Neuronal stem cell (in vitro differentiated cells): ENCODE data around the gene CACNB4.

Source experiments
- DNase-seq: peaks from one replicate; pipeline ENCODE4 v3.0.0-alpha.2; 2013; ENCODE audit warnings: low spot score
- H2AFZ ChIP-seq: one replicate; pipeline ENCODE4 v1.6.1; 2013; ENCODE audit warnings: mild to moderate bottlenecking, low read length, inconsistent platforms
- H2AK5ac ChIP-seq: 2 replicates; pipeline ENCODE4 v1.6.1; 2013; ENCODE audit warnings: low read depth, mild to moderate bottlenecking, inconsistent platforms, low read length, moderate library complexity, mixed read lengths
- H2BK120ac ChIP-seq: 2 replicates; pipeline ENCODE4 v1.6.1; 2013; ENCODE audit warnings: low read depth, mild to moderate bottlenecking, inconsistent platforms, low read length, moderate library complexity, mixed read lengths
- H2BK12ac ChIP-seq: one replicate; pipeline ENCODE4 v1.6.1; 2013; ENCODE audit warnings: low read length, inconsistent platforms
- H2BK15ac ChIP-seq: 2 replicates; pipeline ENCODE4 v1.6.1; 2013; ENCODE audit warnings: mild to moderate bottlenecking, low read length, inconsistent platforms, mixed read lengths
- H2BK5ac ChIP-seq: one replicate; pipeline ENCODE4 v1.6.1; 2013; ENCODE audit warnings: inconsistent platforms, mild to moderate bottlenecking, low read length, moderate library complexity
- H3K14ac ChIP-seq: one replicate; pipeline ENCODE4 v1.6.1; 2013; ENCODE audit warnings: low read length, inconsistent platforms
- H3K18ac ChIP-seq: 2 replicates; pipeline ENCODE4 v1.6.1; 2013; ENCODE audit warnings: low read length, inconsistent platforms
- H3K23ac ChIP-seq: 2 replicates; pipeline ENCODE4 v1.6.1; 2013; ENCODE audit warnings: low read depth, mild to moderate bottlenecking, mixed read lengths, low read length, inconsistent platforms; ENCODE audit not compliant: poor library complexity
- H3K27ac ChIP-seq: replicated peaks from 3 replicates; pipeline ENCODE4 v1.5.1; 2013; ENCODE audit warnings: low read length, inconsistent platforms
- H3K27me3 ChIP-seq, 3 experiments: 2 replicates each; pipeline ENCODE4 v1.6.1; 2013; ENCODE audit warnings: low read length in 3 of 3, mild to moderate bottlenecking in 2 of 3, inconsistent platforms in 1 of 3, low read depth in 1 of 3, mixed read lengths in 1 of 3, moderate library complexity in 1 of 3; ENCODE audit not compliant: control insufficient read depth in 3 of 3, insufficient read depth in 3 of 3
- H3K36me3 ChIP-seq, 2 donors: replicated peaks in 1 of 2; 2 replicates each; pipeline ENCODE4 v1.6.1; 2013; ENCODE audit warnings: low read length in 2 of 2; ENCODE audit not compliant: control insufficient read depth in 2 of 2, insufficient read depth in 2 of 2
- H3K4ac ChIP-seq: 2 replicates; pipeline ENCODE4 v1.6.1; 2013; ENCODE audit warnings: inconsistent platforms, mild to moderate bottlenecking, low read length, moderate library complexity
- H3K4me1 ChIP-seq, 2 donors: 1 replicate in 1 of 2; 2 replicates in 1 of 2; pipeline ENCODE4 v1.6.1; 2013; ENCODE audit warnings: low read length in 2 of 2, low read depth in 1 of 2; ENCODE audit not compliant: control insufficient read depth in 2 of 2, insufficient read depth in 1 of 2
- H3K4me2 ChIP-seq: one replicate; pipeline ENCODE4 v1.6.1; 2013; ENCODE audit warnings: mild to moderate bottlenecking, low read length, inconsistent platforms; ENCODE audit not compliant: insufficient read depth, poor library complexity, severe bottlenecking
- H3K4me3 ChIP-seq, 2 donors: 2 replicates each; pipeline ENCODE4 v1.5.1; 2013; ENCODE audit warnings: low read length in 2 of 2, mild to moderate bottlenecking in 2 of 2, inconsistent platforms in 1 of 2, moderate library complexity in 1 of 2
- H3K79me1 ChIP-seq: one replicate; pipeline ENCODE4 v1.6.1; 2013; ENCODE audit warnings: low read depth, mild to moderate bottlenecking, inconsistent platforms, low read length, moderate library complexity
- H3K9ac ChIP-seq: one replicate; pipeline ENCODE4 v1.6.1; 2013; ENCODE audit warnings: mild to moderate bottlenecking, low read depth, low read length, inconsistent platforms; ENCODE audit not compliant: poor library complexity
- H3K9me3 ChIP-seq, 2 donors: replicated peaks in 1 of 2; 2 replicates each; pipeline versions ENCODE3 to v1.6.1; 2013; ENCODE audit warnings: low read length in 2 of 2, mild to moderate bottlenecking in 2 of 2, inconsistent platforms in 1 of 2, low read depth in 1 of 2, mixed read lengths in 1 of 2, moderate library complexity in 1 of 2; ENCODE audit not compliant: control insufficient read depth in 2 of 2, insufficient read depth in 1 of 2
- H4K8ac ChIP-seq: one replicate; pipeline ENCODE4 v1.6.1; 2013; ENCODE audit warnings: low read depth, mild to moderate bottlenecking, inconsistent platforms, low read length, moderate library complexity
- H4K91ac ChIP-seq: one replicate; pipeline ENCODE4 v1.6.1; 2013; ENCODE audit warnings: low read length, low read depth, mild to moderate bottlenecking, inconsistent platforms; ENCODE audit not compliant: poor library complexity
- WGBS, 2 donors: extraction: QIAGEN DNeasy Blood & Tissue Kit; methylation state at CpG; one replicate each; pipeline ENCODE4 v1.1.7; 2013; ENCODE audit warnings: missing lambda C conversion rate in 2 of 2, mixed read lengths in 1 of 2; ENCODE audit not compliant: insufficient read length in 2 of 2, insufficient replicate concordance in 1 of 2; ENCODE audit errors: extremely low coverage in 2 of 2; 5-methylcytosine and 5-hydroxymethylcytosine counted together

CACNB4 gene

DNA sequence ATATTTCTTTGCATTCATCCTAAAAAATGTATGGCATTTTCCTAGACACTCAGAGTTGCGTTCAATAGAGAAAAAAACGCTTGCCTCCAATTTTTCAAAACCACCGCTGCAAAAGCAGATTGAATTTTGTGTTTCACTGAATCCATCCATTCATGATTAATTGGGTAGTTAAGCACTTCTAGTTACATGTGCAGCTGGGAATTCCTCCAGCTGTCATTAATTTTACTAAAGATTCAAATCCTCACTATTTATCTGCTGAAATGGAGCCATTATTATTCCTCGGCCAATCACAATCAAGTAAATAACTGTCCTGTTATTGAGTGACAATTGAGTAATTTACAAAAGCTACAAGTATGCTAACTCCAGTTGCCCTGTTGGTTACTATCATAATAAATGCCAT lies 194.8 kb downstream of the CACNB4 start:
- Histone ChIP-seq H4K8ac (no peak overlapping the region), H3K9ac (no peak overlapping the region), H3K4ac (no peak overlapping the region)

DNA sequence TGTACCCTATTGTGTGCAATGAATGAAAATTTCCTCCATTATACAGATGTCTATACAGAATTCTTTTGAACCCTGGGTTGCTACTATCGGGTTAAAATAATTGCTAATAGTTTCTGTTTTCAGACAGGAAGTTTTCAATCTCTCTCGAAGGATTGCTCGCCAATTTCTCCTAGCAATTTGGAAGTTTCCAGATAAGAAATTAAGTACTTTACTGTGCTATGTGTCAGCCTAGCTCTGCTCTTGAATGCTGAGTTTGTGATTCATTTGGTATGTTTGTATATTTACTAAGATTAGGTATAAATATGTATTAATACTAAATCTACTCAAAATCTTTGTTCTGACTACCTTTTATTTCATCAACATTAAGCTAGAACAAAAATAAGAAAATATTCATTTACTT lies 196.0 kb downstream of the CACNB4 start:
- Histone ChIP-seq H3K27me3 (peaks cover 0 to 2% (median 0%) of the 10 kb centered on the region in 3 experiments), H3K4me1 (no peaks in the 10 kb centered on the region), H3K4ac (no peak overlapping the region), H3K4me3 (no peak overlapping the region), H4K8ac (no peak overlapping the region), H2BK120ac (no peak overlapping the region), H3K18ac (no peak overlapping the region), H3K23ac (no peak overlapping the region), H2BK5ac (no peak overlapping the region), H3K14ac (no peak overlapping the region), H3K4me2 (no peak overlapping the region), H2AFZ (no peak overlapping the region), H3K9ac (no peak overlapping the region), H3K36me3 (no peaks in the 10 kb centered on the region), H3K79me1 (no peaks in the 10 kb centered on the region), H2BK12ac (no peak overlapping the region), H3K9me3 (no peaks in the 10 kb centered on the region), H3K27ac (no peak overlapping the region), H2AK5ac (no peak overlapping the region), H2BK15ac (no peak overlapping the region), H4K91ac (no peak overlapping the region)
- no peak for DNase-seq
- no CpG with 5 or more reads among the region's 3 CpGs for WGBS, 2 donors

More for the DNA sequence above, 194.8 kb downstream of the CACNB4 start:
- no peak overlapping the region for H3K14ac ChIP-seq
- no CpG with 5 or more reads among the region's 4 CpGs for WGBS, 2 donors
- H2BK120ac ChIP-seq, result no peak overlapping the region
- no peak overlapping the region for H3K27ac ChIP-seq
- H3K36me3 ChIP-seq, result no peaks in the 10 kb centered on the region
- no peak overlapping the region for H3K4me2 ChIP-seq
- H3K27me3 ChIP-seq, result no peaks in the 10 kb centered on the region
- no peak overlapping the region for H4K91ac ChIP-seq
- H2BK5ac ChIP-seq, result no peak overlapping the region
- DNase-seq, result no peak
- no peak overlapping the region for H3K23ac ChIP-seq
- H3K9me3 ChIP-seq, result no peaks in the 10 kb centered on the region
- H2AK5ac ChIP-seq, result no peak overlapping the region
- no peak overlapping the region for H3K4me3 ChIP-seq
- peaks cover 3 to 4% of the 10 kb centered on the region in 2 donors for H3K4me1 ChIP-seq
- no peak overlapping the region for H2AFZ ChIP-seq
- no peak overlapping the region for H2BK12ac ChIP-seq
- no peak overlapping the region for H2BK15ac ChIP-seq
- H3K79me1 ChIP-seq, result no peaks in the 10 kb centered on the region
- no peak overlapping the region for H3K18ac ChIP-seq

DNA sequence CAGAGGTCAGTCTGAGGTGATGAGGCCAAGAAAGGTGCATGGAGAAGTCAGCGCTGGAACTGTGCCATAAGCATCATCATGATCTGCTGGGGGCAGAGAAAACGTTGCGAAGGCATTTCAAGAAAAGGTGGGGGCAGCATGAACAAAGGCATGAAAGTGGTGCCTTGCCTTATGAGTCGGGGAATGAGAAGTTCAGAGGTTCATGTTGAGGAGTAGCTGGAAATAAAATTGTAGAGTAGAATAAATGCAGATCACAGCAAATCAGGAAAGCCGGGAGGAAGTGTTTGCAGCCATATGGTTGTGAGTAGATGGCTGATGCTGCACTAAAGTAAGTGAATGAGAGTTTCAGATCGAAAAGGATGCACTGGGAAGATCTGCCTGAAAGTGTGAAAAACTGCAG lies 198.5 kb downstream of the CACNB4 start:
- peaks cover 0 to 2% (median 0%) of the 10 kb centered on the region in 3 experiments for H3K27me3 ChIP-seq
- no peak overlapping the region for H4K91ac ChIP-seq
- H3K4me1 ChIP-seq, result no peaks in the 10 kb centered on the region
- H3K9ac ChIP-seq, result no peak overlapping the region
- no peak overlapping the region for H3K14ac ChIP-seq
- no peaks in the 10 kb centered on the region for H3K79me1 ChIP-seq
- H3K4ac ChIP-seq, result no peak overlapping the region
- H3K18ac ChIP-seq, result no peak overlapping the region
- H2BK120ac ChIP-seq, result no peak overlapping the region
- no peak overlapping the region for H3K4me3 ChIP-seq
- no peak overlapping the region for H4K8ac ChIP-seq
- no CpG with 5 or more reads among the region's 6 CpGs for WGBS, 2 donors
- no peaks in the 10 kb centered on the region for H3K36me3 ChIP-seq
- no peak overlapping the region for H3K27ac ChIP-seq
- peaks cover 0 to 3% of the 10 kb centered on the region in 2 donors for H3K9me3 ChIP-seq
- H2BK12ac ChIP-seq, result no peak overlapping the region
- H3K4me2 ChIP-seq, result no peak overlapping the region
- H2AK5ac ChIP-seq, result no peak overlapping the region
- H2BK15ac ChIP-seq, result no peak overlapping the region
- no peak overlapping the region for H3K23ac ChIP-seq
- no peak overlapping the region for H2BK5ac ChIP-seq
- no peak for DNase-seq
- H2AFZ ChIP-seq, result no peak overlapping the region

DNA sequence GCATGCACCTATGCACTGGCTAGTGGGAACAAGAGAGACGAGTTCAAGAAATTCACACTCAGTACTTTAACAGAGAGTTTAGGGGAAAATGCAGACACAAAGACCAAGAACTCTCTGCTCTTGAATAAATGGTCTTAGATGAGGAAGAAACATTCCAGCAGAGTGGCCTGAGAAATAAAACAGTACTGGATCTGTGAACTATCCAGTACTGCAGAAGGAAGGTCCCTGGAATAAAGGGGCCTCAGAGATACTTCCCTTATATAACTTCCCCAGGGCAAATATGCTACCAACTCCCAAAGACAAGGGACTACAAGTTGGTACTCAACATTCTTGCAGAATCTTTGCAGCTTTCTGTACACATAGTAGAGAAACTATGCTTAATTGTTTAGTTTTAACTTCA lies 199.7 kb downstream of the CACNB4 start:
- H3K18ac ChIP-seq, result no peak overlapping the region
- H2BK15ac ChIP-seq, result no peak overlapping the region
- H4K91ac ChIP-seq, result no peak overlapping the region
- no peak overlapping the region for H2AFZ ChIP-seq
- peaks cover 0 to 2% (median 0%) of the 10 kb centered on the region in 3 experiments for H3K27me3 ChIP-seq
- H3K23ac ChIP-seq, result no peak overlapping the region
- H3K36me3 ChIP-seq, result peaks cover 0 to 1% of the 10 kb centered on the region in 2 donors
- no peak overlapping the region for H3K4me3 ChIP-seq
- H3K9me3 ChIP-seq, result peaks cover 2 to 6% of the 10 kb centered on the region in 2 donors
- no peak overlapping the region for H4K8ac ChIP-seq
- H2AK5ac ChIP-seq, result no peak overlapping the region
- H3K4me2 ChIP-seq, result no peak overlapping the region
- H2BK120ac ChIP-seq, result no peak overlapping the region
- no peak overlapping the region for H2BK12ac ChIP-seq
- H3K9ac ChIP-seq, result no peak overlapping the region
- H3K4ac ChIP-seq, result no peak overlapping the region
- H3K27ac ChIP-seq, result no peak overlapping the region
- no peak for DNase-seq
- no peaks in the 10 kb centered on the region for H3K4me1 ChIP-seq
- no CpG with 5 or more reads among the region's 1 CpG for WGBS, 2 donors
- no peaks in the 10 kb centered on the region for H3K79me1 ChIP-seq
- no peak overlapping the region for H2BK5ac ChIP-seq
- no peak overlapping the region for H3K14ac ChIP-seq
